Lower leg skin (tissue), 3 donors: ENCODE data around the gene NTM.

Experiments
- POLR2A ChIP-seq, 2 donors: fragments of 450-650 bp; IDR thresholded peaks; one replicate each; pipeline ENCODE4 v1.6.1; 2016 to 2017; ENCODE audit warnings: antibody characterized with exemption in 2 of 2, mild to moderate bottlenecking in 1 of 2, moderate library complexity in 1 of 2
- TF ChIP-seq, protein P1 (sequence below), 3 donors: fragments of 450-650 bp; IDR thresholded peaks; one replicate each; pipeline ENCODE4 v1.5.1; 2016; ENCODE audit warnings: antibody characterized with exemption in 3 of 3, mild to moderate bottlenecking in 3 of 3, moderate library complexity in 2 of 3

DNA sequence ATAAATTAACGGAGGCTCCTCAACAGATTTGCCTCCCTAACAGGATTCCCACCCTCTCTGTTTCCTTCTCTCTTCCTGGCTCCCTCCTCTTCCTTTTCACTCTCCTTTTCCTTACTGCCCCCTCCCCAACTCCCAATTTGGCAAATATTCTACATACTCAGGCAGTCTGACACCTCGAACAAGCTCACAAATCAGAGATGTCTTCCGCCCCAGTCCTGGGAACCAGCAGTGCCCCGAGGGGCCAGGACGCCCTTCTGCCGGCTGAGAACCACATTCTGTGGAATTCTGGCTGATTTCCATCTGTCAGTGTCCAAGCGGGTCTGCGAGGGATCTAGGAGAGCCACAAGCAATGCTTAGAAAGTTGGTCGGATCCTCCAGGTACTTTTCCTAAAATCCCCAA is 94.0 kb downstream of the NTM start:
- TF ChIP-seq POLR2A (IDR thresholded peaks at IDR 0.05) = no peak
- TF ChIP-seq, protein P1, sequence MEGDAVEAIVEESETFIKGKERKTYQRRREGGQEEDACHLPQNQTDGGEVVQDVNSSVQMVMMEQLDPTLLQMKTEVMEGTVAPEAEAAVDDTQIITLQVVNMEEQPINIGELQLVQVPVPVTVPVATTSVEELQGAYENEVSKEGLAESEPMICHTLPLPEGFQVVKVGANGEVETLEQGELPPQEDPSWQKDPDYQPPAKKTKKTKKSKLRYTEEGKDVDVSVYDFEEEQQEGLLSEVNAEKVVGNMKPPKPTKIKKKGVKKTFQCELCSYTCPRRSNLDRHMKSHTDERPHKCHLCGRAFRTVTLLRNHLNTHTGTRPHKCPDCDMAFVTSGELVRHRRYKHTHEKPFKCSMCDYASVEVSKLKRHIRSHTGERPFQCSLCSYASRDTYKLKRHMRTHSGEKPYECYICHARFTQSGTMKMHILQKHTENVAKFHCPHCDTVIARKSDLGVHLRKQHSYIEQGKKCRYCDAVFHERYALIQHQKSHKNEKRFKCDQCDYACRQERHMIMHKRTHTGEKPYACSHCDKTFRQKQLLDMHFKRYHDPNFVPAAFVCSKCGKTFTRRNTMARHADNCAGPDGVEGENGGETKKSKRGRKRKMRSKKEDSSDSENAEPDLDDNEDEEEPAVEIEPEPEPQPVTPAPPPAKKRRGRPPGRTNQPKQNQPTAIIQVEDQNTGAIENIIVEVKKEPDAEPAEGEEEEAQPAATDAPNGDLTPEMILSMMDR (IDR thresholded peaks at IDR 0.05) = no peak
